Measurements from ENCODE around the gene TK2.
"Not testable (repeated sequence)": the region's sequence is repeated elsewhere in the genome, so short reads cannot be mapped to it uniquely, and the experiment has no call there.

TK2 gene

DNA sequence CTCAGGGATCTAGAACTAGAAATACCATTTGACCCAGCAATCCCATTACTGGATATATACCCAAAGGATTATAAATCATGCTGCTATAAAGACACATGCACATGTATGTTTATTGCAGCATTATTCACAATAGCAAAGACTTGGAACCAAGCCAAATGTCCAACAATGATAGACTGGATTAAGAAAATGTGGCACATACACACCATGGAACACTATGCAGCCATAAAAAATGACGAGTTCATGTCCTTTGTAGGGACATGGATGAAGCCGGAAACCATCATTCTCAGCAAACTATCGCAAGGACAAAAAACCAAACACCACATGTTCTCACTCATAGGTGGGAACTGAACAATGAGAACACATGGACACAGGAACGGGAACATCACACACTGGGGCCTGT, 48.4 kb downstream of the TK2 start:
- not testable (repeated sequence) for DNase-seq

DNA sequence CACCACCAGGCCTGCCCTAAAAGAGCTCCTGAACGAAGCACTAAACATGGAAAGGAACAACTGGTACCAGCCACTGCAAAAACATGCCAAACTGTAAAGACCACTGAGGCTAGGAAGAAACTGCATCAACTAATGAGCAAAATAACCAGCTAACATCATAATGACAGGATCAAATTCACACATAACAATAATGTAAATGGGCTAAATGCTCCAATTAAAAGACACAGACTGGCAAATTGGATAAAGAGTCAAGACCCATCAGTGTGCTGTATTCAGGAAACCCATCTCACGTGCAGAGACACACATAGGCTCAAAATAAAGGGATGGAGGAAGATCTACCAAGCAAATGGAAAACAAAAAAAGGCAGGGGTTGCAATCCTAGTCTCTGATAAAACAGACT, 52.0 kb downstream of the TK2 start:
- not testable (repeated sequence) for DNase-seq

DNA sequence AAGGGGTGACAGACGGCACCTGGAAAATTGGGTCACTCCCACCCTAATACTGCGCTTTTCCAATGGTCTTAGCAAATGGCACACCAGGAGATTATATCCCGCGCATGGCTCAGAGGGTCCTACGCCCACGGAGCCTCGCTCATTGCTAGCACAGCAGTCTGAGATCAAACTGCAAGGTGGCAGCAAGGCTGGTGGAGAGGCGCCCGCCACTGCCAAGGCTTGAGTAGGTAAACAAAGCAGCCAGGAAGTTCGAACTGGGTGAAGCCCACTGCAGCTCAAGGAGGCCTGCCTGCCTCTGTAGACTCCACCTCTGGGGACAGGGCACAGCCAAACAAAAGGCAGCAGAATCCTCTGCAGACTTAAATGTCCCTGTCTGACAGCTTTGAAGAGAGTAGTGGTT, 53.7 kb downstream of the TK2 start:
- not testable (repeated sequence) for DNase-seq

DNA sequence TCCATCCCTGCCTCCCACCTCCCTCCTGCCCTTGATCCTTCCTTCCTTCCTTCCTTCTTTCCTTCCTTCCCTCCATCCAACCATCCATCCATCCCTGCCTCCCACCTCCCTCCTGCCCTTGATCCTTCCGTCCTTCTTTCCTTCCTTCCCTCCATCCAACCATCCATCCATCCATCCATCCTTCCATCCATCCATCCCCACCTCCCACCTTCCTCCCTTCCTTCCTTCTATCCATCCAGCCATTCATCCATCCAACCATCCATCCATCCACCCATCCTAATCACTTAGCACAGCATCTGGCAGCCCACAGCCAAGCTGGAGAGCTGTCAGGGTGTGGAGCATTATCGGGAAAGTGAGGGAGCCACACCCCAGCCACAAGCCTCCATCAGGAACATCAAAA, 54.5 kb downstream of the TK2 start:
- no peak for DNase-seq

GRCh38 chr16:66494916-66495315, 55.0 kb downstream of the TK2 start:
- DNase-seq: no peak

GRCh38 chr16:66493490-66494401, 56.2 kb downstream of the TK2 start:
- no peak for DNase-seq

DNA sequence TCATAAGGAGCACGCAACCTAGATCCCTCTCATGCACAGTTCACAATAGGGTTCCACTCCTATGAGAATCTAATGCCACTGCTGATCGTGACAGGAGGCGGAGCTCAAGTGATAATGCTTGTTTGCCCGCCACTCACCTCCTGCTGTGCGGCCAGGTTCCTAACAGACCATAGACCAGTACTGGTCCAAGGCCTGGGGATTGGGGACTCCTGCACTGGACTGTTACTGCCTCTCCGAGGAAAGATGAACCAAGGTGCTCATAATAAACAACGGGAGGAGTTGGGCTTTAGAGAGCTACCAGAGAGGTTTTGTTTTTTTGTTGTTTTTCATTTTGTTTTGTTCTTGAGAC, 58.2 kb downstream of the TK2 start:
- DNase-seq: no peak

- peak; percentile 7 for DNase-seq
These were observed 58.9 kb downstream of the TK2 start for GRCh38 chr16:66490774-66491715.

GRCh38 chr16:66489818-66490217, 60.1 kb downstream of the TK2 start:
- no peak for DNase-seq

DNA sequence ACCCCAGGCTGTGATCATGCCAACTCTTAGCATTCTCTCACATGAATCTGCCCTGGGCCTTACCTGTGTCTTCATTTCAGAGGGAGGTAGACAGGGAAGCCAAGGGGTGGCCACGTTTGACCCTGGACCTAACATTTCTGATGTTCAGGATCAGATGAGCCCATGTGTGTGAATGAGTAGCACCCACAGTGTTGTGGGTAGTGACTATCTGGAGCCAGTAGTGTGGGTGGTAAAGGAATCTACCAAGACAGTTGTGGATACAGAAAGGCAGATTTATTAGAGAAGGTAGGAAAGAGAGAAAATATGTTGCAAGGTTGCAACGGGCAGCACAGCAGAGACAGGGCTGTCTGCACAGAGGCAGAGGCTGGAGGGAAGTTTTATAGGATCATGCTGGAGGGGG, 60.5 kb downstream of the TK2 start:
- no peak for DNase-seq

DNA sequence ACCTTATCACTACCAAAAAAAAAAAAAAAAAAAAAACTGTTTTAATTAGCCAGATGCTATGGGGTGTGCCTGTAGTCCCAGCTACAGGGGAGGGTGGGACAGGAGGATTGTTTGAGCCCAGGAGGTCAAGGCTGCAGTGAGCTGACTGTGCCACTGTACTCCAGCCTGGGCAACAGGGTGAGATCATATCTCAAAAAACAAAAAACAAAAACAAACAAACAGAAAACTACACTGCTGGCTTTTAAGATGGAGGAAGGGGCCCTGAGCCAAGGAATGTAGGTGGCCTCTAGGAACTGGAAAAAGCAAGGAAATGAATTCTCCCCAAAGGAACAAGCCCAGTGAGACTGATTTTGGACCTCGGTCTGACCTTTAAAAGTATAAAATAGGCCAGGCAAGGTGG, 61.4 kb downstream of the TK2 start:
- no peak for DNase-seq

DNA sequence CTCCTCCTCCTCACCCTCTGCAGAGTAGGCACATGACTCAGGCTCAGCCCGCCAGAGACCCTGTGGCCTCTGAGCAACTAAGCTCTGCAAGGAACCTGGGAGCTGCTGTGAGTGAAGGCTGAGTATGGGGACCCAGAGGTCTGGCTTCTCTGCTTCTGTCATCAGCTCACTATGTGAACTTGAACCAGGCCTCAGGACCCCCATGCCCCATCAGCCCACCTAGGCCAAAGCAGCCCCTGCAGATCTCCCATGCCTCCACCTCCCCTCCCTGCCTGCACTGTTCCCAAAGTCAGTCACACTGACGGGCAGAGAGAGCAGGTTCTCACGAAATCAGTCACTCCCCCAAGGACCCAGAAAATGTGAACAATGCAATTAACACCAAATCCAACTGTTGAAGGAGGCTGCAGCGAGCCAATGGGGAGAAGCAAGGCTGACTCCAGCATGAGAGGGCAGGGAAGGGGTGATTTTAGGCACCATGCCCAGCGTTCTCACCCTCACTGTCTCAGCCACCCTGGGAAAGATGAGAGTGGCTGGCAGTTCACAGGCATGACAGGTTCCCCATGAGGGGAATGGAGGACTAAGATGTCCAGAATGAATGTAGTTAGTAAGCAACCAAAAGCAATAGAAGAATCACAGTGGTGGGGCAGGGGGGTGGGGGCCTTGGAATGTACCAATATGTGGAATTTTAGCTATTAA, 62.2 kb downstream of the TK2 start:
- no peak for DNase-seq

GRCh38 chr16:66486773-66487579, 62.9 kb downstream of the TK2 start:
- DNase-seq: peak; percentile 28

GRCh38 chr16:66486199-66486772, 63.6 kb downstream of the TK2 start:
- no peak for DNase-seq

- no peak for DNase-seq
These were observed 64.5 kb downstream of the TK2 start for GRCh38 chr16:66485376-66485775.

- DNase-seq: peak; percentile 4
These were observed 65.3 kb downstream of the TK2 start for GRCh38 chr16:66484453-66485213.

- DNase-seq: peak; percentile 6
These were observed 66.1 kb downstream of the TK2 start for GRCh38 chr16:66483689-66484452.

DNA sequence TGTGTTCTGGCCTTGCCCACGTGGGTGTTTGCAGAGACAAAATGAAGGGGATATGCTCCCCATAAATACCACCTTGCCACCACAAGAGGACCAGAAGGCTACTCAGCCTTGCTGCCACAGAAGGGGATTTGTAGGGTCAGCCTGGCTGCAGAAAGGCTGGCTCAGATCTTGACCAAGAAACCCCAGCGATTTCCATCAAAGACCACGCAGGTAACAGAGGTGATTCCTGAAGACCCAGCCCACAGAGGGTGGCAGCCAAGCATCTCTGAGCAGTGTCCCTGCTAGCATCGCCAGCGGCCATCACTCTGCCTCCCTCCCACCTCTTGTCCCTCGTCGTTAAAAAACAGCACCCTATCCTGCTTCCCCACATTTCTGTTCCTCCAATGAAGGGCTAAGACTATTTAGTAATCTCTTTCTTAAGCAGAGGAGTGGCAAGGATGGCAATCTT, 68.0 kb downstream of the TK2 start:
- DNase-seq: no peak

- DNase-seq: no peak
These were observed 68.6 kb downstream of the TK2 start for GRCh38 chr16:66481081-66481942.
